CD4-positive, alpha-beta T cell treated with Interleukin-17A for 1 hour (primary cell): Measurements from ENCODE around the gene PCDHGC3.

Source experiments
- DNase-seq: peaks from one replicate; pipeline ENCODE4 v3.0.0-alpha.2; 2020

Gene PCDHGC3

DNA sequence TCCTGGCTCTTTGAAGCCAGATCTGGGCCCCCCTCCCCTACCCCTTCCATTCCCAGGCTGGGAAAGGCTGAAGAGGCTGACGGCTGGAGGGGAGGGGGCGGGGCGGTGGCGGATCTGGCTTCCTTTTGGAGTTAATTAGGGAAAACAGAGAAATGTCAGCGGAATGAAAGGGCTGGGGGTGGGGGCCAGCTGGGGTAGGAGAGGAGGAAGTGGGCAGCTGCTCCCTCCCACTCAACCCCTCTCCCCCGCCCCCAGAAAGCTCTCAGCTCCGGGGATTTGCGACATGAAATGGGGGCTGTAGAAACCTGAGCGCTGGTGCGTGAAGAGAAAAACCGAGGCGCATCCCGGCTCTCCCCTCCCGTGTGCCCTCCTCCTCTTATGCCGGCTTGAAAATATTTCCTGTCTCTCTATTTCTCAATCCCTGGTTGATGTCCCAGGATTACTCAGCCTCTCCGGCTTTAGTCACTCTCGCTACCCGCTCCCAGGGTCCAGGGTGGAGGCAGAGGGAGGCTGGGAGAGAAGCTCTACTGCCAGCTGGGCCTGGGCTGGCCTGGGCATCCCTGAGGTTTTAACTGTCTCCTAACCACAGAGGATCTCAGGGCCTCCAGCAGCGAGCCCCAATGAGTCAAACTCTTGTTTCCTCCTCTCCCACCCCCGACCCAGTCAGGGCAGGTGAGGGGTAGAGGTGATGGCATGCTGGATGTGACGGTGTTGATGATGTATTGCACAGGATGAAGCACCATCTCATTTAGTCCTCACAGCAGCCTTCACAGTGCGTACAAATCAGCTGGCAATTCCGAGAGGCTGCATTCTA is 33.2 kb downstream of the PCDHGC3 start:
- no peak for DNase-seq

DNA sequence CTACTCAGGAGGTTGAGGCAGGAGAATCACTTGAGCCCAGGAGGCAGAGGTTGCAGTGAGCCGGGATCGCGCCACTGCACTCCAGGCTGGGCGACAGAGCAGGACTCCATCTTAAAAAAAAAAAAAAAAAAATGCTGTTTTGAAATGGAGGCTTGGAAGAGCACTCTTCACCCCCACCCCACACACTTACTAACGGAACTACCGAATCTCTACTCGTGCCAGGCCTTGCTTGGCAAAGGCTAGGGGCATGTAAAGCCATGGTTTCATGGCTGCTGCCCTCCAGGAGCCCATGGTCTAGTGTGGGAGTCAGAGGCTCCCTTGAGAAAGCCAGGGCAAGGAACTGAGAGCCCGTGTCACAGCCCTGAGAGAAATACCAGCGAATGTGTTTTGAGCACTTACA is 34.4 kb downstream of the PCDHGC3 start:
- no peak for DNase-seq

DNA sequence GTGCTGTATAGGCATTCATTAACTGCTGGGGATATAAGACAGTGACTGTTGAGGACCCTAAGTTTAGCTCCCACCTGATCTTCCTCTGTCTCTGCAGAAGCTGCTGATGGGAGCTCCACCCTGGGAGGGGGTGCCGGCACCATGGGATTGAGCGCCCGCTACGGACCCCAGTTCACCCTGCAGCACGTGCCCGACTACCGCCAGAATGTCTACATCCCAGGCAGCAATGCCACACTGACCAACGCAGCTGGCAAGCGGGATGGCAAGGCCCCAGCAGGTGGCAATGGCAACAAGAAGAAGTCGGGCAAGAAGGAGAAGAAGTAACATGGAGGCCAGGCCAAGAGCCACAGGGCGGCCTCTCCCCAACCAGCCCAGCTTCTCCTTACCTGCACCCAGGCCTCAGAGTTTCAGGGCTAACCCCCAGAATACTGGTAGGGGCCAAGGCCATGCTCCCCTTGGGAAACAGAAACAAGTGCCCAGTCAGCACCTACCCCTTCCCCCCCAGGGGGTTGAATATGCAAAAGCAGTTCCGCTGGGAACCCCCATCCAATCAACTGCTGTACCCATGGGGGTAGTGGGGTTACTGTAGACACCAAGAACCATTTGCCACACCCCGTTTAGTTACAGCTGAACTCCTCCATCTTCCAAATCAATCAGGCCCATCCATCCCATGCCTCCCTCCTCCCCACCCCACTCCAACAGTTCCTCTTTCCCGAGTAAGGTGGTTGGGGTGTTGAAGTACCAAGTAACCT is 35.3 kb downstream of the PCDHGC3 start:
- DNase-seq, result no peak

DNA sequence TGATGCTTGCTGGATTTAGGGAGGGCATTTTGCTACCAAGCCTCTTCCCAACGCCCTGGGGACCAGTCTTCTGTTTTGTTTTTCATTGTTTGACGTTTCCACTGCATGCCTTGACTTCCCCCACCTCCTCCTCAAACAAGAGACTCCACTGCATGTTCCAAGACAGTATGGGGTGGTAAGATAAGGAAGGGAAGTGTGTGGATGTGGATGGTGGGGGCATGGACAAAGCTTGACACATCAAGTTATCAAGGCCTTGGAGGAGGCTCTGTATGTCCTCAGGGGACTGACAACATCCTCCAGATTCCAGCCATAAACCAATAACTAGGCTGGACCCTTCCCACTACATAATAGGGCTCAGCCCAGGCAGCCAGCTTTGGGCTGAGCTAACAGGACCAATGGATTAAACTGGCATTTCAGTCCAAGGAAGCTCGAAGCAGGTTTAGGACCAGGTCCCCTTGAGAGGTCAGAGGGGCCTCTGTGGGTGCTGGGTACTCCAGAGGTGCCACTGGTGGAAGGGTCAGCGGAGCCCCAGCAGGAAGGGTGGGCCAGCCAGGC is 36.1 kb downstream of the PCDHGC3 start:
- no peak for DNase-seq

DNA sequence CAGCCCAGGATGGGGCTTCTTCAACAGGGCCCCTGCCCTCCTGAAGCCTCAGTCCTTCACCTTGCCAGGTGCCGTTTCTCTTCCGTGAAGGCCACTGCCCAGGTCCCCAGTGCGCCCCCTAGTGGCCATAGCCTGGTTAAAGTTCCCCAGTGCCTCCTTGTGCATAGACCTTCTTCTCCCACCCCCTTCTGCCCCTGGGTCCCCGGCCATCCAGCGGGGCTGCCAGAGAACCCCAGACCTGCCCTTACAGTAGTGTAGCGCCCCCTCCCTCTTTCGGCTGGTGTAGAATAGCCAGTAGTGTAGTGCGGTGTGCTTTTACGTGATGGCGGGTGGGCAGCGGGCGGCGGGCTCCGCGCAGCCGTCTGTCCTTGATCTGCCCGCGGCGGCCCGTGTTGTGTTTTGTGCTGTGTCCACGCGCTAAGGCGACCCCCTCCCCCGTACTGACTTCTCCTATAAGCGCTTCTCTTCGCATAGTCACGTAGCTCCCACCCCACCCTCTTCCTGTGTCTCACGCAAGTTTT is 36.7 kb downstream of the PCDHGC3 start:
- peak; percentile 84 for DNase-seq

DNA sequence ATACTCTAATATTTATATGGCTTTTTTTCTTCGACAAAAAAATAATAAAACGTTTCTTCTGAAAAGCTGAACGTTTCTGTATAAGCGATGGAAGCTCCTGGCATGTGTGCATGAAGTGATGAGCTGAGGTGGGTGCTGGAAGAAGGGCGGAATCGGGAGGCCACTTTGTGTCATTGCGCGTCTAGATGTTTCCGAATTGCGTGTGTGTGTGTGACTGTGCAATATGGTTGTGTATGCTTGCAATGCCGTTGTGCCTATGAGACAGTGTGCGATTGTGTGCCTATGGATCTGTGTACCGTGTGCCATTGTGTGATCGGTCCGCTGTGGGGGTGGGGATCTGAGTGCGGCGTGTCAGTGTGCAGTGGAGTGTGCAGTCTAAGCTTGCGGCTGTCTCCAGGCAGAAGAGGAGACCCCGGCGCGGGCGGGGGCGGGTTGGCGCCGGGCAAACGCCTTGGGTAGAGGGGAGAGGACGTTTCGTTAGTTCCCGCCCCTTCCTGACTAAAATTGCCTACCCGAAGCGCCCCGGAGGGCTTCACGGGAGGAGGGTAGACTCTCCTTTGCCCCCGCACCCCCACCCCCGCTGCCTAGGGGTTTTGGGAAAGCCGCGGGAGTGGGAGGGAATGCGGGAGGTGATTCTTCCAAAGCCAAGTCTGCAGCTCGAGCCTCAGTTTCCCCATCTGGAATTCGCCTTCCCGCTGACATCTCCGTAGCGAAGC is 37.3 kb downstream of the PCDHGC3 start:
- DNase-seq, result peak; percentile 25

DNA sequence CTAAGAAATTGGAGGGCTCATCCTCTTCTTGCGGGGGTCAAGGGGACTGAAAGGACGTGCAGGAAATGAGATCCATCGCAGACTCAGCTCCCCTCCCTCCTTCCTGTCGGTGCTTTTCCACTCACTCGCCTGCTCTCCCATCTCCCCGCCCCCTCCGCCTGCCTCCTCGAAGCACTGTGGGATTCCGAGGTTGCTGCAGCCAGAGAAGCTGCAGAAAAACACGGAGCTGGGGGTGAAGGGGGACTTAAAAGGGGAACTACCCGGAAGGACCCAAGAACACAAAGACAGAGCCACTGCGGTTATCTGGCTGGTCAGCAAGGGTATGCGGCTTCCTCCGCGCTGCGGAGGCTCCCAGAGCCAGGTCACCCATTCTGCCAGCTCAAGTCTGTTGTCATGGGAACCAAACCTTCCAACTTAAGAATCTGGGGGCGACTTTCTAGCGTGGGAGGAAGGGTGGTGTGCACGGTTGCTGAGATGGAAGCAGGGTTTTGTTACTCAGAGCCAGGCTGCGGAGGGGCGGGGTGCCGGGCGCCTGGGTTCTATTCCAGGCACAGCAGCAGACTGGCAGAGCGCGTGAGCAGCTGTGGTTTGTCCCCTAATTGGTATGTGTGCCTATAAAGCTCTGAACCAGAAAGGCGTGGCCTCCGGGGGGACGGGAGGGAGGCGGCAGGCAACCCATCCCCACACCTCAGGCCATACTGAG is 38.0 kb downstream of the PCDHGC3 start:
- peak; percentile 37 for DNase-seq

DNA sequence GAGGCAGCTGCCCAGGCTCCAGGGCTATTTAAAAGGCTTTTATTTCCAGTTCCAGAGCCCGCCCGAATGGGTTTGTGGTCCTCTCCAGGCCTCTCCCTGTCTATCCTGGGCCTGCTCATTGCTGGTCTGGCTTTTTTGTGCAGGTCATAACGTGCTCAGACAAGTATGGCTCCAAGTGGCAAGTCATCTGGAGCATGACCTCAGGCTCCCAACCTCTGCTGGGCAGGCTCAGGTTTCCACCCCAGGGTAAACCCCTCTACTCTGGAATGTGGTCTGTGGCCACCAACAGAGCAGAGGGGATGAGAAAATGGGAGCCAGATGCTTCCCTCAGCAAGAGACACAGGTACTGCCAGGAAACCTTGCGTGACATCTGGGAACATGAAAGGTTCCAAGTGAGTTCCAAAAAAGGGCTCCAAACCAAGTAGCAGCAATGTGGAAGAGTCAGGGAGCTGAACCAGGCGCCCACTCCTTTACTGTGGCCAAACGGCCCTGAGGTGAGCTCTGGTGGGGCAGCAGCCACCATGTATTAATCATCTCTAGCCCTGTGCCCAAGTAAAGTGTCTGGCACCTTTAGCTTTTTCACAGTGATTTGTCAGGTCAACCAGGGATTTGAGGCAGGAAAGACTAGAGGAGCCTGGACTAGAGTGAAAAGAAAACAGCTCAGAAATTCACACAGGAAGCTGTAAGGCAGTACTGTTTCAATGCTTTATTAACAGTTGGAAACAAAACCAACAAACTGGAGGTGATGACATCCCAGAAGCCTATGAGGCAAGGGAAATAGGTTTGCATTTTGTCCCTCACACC is 38.8 kb downstream of the PCDHGC3 start:
- DNase-seq, result no peak

DNA sequence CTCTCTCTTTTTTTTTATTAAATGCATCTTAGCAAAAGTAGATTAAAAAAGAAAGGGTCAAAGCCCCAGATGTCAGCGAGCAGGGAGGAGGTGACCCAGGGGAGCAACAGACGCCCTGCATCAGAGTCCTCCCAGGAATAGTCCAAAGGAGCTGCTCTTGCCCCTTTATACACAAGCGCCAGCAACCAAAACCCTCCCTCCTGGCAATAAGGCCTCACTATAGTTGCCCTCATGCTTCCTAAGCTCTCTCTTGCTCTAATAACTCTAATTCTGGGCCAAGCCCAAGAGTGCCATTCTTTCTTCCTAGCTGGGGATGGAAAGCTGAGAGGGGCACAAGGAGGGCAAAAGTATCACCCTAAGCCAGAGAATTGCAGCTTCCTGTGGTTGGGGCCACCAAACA is 39.4 kb downstream of the PCDHGC3 start:
- DNase-seq, result no peak

DNA sequence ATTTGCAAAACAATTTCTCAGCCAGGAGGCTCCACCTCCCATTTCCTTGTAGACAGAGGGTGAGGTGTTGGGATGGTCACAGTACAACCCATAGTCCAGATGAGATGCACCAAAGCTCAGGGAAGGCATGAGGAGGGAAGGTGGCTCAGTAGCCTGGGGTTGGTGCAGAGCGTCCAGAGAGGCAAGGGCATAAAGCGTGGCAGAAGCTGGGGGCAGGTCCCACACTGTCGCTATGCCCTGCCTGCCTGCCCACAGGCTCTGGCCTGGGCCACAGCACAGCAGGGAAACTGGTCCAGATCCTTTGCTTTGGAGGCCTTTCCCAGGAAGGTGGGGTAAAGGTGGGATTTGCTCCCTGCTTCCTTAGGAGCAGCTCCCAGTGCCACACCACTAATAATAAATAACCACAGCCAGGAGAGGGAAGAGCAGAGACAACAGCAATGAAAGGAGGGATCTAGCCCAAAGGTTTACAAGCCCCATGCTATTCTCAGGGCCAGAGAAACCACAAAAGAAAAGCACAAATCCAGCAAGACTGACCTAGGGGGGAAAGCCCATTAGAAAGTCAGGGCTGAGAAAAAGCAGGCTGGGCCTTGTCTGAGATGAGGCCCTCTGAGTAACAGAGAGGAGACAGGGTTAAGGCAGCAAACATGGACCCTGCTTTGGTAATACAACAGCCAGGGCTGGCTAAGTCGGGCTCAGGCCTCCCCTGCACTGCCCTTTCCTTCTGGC is 40.3 kb downstream of the PCDHGC3 start:
- DNase-seq, result no peak

DNA sequence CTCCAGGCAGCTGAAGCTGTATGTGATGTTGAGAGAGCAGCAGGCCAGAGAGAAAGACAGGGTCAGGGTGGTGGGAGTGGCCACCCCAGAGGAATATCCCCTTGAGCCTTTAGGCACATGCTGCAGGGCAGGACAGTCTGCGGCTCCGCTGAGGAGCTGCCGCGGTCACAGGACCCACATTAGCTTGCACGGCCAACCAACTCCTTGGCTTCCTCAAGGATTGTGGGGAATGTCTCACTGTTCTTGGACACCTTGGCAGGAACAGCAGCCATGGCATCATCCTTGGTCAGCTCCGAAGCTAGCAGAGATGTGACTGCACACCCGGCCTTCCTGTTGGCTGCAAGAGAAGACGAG is 40.9 kb downstream of the PCDHGC3 start:
- no peak for DNase-seq

DNA sequence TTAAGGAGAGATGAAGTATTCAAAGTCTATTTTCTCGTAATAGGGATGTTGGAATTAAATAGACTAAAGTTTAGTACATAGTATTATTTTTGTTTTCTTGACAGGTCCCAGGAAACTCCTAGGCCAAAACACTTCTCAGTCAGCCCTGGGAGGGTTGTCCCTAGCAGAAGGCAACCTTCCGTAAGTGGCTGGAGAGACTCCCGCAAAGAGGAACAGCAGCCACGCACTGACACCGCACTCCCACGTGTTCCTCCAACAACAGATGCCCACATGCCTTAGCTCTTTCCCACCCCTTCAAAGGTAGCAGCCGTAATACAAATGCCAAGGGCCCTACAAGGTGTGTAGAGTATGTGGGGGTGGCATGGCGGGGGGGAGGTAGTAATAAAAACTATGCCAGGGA is 41.5 kb downstream of the PCDHGC3 start:
- no peak for DNase-seq

DNA sequence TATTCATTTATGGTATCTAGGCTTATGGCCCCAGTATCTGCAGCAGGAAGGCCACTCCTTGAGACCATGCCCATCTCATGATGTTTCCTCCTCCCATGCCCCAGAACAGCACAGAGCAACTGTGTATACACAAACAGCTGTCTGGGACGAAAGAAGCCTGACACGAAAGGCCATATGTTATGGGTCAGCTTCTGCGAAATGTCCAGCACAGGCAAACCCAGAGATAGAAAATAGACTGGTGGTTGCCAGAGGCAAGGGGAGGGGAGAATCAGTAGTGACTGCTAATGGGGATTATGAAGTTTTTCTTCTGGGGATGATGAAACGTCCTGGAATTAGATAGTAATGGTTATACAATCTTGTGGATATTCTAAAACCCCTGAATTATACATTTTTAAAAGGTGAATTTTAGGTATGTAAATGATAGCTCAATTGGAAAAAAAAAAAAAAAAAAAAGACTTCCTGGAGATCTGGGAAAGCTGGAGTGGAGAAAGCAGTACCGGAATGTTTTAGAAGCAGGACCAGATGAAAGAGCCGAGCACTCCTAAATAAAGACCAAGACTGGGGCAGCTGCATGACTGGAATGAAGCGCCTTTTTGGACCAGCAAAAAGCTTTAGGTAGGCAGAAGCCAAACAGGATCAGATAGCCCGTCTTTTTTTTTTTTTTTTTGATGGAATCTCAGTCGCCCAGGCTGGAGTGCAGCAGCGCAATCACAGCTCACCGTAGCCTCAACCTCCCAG is 42.3 kb downstream of the PCDHGC3 start:
- DNase-seq, result no peak

DNA sequence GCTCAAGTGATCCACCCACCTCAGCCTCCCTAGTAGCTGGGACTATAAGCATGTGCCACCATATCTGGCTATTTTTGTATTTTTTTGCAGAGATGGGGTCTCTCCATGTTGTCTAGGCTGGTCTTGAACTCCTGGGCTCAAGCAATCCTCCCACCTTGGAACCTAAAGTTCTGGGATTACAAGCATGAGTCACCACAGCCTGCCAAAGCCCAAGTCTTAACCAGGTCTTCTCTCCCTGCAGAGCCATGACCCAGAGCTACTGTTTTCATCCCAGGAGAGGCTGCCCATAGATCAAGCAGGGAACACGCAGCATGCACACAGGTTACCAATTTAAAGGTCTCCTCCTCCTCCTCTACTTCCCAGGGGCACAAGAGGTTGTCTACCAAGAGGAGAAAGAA is 42.9 kb downstream of the PCDHGC3 start:
- DNase-seq, result no peak

DNA sequence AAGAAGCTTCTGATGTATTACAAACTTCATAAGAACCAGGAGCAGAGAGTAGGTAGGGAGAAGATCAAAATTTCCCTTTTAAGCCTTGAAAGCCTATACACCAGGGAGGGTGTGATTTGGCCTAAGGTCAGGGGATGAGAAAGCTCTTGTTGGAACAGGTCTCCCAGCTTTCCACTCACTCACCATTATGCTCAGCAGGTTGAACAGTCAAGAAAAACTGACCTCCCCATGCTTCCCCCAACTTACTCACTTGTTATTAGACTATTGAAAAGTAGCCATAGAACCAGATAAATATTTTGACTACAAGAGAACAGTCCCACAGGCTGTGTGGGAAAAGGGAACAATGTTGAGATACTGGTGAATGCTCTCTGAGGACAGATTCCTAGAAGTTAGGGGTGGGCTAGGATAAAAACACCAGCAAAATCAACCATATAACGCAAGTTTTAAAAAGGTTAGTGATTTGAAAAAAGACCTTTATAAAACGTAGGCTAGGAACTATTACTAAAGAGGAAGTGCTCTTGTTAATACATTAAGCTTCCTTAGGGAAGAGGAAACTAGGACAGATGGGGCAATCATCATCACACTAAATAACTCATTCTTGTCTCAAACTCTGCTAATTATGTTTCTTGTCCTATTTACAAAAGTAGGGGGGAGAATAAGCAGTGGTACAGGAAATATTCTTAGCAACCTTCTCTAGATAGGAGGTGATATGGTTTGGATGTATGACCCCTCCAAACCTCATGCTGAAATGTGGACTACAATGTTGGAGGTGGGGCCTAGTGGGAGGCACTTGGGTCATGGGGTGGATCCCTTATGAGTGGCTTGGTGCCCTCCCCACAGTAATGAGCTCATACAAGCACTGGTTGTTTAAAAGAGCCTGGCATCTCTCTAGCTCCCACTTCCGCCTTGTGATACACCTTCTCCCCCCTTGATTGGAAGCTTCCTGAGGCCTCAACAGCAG is 44.1 kb downstream of the PCDHGC3 start:
- DNase-seq, result no peak

DNA sequence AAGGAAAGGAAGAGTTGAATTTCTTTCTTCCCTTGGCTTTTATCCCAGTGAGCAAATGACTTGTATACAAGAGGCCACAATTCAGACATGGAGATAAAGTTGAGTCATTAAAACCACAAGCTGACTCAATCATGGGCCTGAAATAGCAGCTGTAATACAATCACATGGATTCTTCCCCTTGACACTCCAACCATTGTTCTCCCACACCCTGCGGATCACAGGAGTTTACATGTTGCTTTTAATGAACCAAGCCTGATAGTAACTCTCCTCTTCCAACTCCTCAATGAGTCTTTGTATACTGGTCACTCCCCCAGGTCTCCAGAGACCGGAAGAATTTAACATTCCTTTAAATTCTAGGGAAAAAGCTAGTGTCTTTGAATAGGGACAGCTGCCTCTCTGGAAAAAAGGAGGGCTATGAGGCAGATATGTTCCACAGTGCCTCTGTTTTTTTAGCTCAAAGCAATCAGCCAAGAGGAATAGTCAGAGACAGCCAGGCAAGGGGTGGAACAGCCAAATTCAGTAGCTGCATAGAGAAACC is 45.5 kb downstream of the PCDHGC3 start:
- no peak for DNase-seq

DNA sequence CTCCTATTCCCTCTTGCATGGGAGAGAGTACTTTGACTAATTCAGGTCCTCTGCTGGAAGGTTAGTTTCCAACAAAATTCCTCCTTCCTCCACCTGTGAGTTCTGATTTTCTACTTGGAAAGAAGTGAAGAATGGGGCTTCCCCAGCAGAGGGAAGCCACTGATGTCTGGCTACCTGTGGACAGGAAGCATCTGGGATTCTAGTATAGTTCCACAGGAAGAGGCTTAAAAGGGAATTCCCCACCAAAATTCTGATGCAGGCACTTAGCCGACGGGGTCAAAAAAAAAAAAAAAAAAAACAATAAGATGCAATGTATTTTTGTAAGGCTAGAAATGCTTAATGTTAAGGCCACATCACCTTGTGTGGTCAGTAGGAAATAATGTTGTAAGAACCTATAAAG is 46.5 kb downstream of the PCDHGC3 start:
- no peak for DNase-seq

DNA sequence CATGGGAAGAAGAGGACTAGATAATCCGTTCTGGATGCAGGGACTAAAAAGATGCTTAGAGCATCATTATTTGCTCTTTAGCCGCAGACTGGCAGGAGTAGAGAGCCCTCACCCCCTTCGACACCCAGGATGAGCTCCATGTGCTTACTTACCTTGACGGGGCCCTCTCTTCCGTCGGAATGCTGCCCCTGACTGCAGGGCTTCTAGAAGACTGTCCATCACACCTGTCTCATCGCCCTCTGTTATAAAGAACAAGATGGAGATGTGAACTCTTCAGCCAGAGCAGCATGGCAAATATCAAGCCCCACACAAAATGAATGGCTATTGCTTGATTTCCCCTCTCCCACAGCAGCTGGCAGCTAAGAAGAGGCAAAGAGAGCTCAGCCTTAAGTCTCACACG is 48.2 kb downstream of the PCDHGC3 start:
- DNase-seq, result no peak
